CD4-positive, alpha-beta T cell (primary cell): ENCODE measurements around the gene NR1D2. TPM values are rescaled to one million over a fixed set of nuclear protein-coding genes. Genes with fewer than 3 reads are reported as not detected.

ENCODE experiments used
- ATAC-seq: fragments of 200-7000 bp; cut with Tn5 transposase; one replicate; pipeline ENCODE4 v1.10.0; 2022; ENCODE audit warnings: mild to moderate bottlenecking; ENCODE audit not compliant: poor library complexity
- CTCF ChIA-PET: fragments of 350-600 bp; sonication (Branson Sonifier 250); formaldehyde crosslinking; loops from one replicate; lab custom pipeline; 2021; ENCODE audit warnings: antibody characterized with exemption, inconsistent platforms; lab: Charles Lee
- POLR2A ChIA-PET: fragments of 350-600 bp; sonication (Branson Sonifier 250); formaldehyde crosslinking; loops from one replicate; lab custom pipeline; 2021; ENCODE audit warnings: antibody characterized with exemption, inconsistent platforms; lab: Charles Lee
- DNase-seq, 14 experiments: peaks; one replicate each; pipeline ENCODE4 v3.0.0-alpha.2; 2013 to 2020; ENCODE audit warnings: mixed read lengths in 2 of 14
- H3K27ac ChIP-seq, 2 donors: one replicate each; pipeline versions ENCODE4 v1.5.1 to v1.7.0; 2013; ENCODE audit warnings: low read length in 2 of 2, low read depth in 1 of 2, mild to moderate bottlenecking in 1 of 2
- H3K27me3 ChIP-seq, 2 experiments: 1 replicate in 1 of 2; 2 replicates in 1 of 2; pipeline versions ENCODE4 v1.6.1 to v1.7.0; 2013; ENCODE audit warnings: low read length in 2 of 2, control low read depth in 1 of 2, mild to moderate bottlenecking in 1 of 2, moderate library complexity in 1 of 2; ENCODE audit not compliant: insufficient read depth in 2 of 2, control insufficient read depth in 1 of 2
- H3K36me3 ChIP-seq: one replicate; pipeline ENCODE4 v1.6.1; 2013; ENCODE audit warnings: low read length, control low read depth; ENCODE audit not compliant: insufficient read depth
- H3K4me1 ChIP-seq: one replicate; pipeline ENCODE4 v1.6.1; 2013; ENCODE audit warnings: low read length, control low read depth; ENCODE audit not compliant: insufficient read depth
- H3K4me3 ChIP-seq: one replicate; pipeline ENCODE4 v1.5.1; 2013; ENCODE audit warnings: mild to moderate bottlenecking, low read length, moderate library complexity
- H3K9me3 ChIP-seq, 2 experiments: 1 replicate in 1 of 2; 2 replicates in 1 of 2; pipeline versions ENCODE4 v1.6.1 to v1.7.0; 2013; ENCODE audit warnings: low read length in 2 of 2, mild to moderate bottlenecking in 2 of 2, control low read depth in 1 of 2, moderate library complexity in 1 of 2; ENCODE audit not compliant: control insufficient read depth in 1 of 2, insufficient read depth in 1 of 2
- H3K27ac Mint-ChIP-seq: one replicate; pipeline ENCODE4 v1.8.0; 2020; ENCODE audit warnings: mixed read lengths
- H3K27me3 Mint-ChIP-seq: one replicate; pipeline ENCODE4 v1.8.0; 2021; ENCODE audit warnings: mixed read lengths
- H3K36me3 Mint-ChIP-seq: one replicate; pipeline ENCODE4 v1.8.0; 2021; ENCODE audit warnings: low read depth, mixed read lengths
- H3K4me1 Mint-ChIP-seq: one replicate; pipeline ENCODE4 v1.8.0; 2021; ENCODE audit warnings: low read depth, mixed read lengths
- H3K4me3 Mint-ChIP-seq: one replicate; pipeline ENCODE4 v1.8.0; 2020; ENCODE audit warnings: mild to moderate bottlenecking, mixed read lengths
- H3K9me3 Mint-ChIP-seq: one replicate; pipeline ENCODE4 v1.8.0; 2020; ENCODE audit warnings: mixed read lengths
- CTCF ChIP-seq: fragments of 200-600 bp; IDR thresholded peaks from one replicate; pipeline ENCODE4 v1.8.0; 2022; ENCODE audit warnings: antibody characterized with exemption, mild to moderate bottlenecking
- intact Hi-C, 2 experiments: fragments of 100-400 bp; cut with DNase I in 1 of 2; cut with micrococcal nuclease in 1 of 2; formaldehyde crosslinking; loops; one replicate each; pipeline versions ENCODE4 v1.15.1 to v1.9.0; 2023 to 2025; cut with DNase I, micrococcal nuclease
- total RNA-seq, 174 experiments: library from RNA in 2 of 174; stranded (reverse) in 2 of 174; gene quantifications; one replicate each; pipeline ENCODE4 v1.2.3 and lab custom pipeline; 2021 to 2026

Gene NR1D2
- total RNA-seq, 2 experiments from 2014 or later = 111 to 113 TPM

GRCh38 chr3:23952646-23953045 lies 7.6 kb downstream of the NR1D2 start:
- peaks cover 39% of the 10 kb centered on the region for H3K4me1 ChIP-seq
- Mint-ChIP-seq H3K4me3 (no peak overlapping the region), H3K27ac (no peak overlapping the region)

GRCh38 chr3:23953523-23953922 lies 8.4 kb downstream of the NR1D2 start:
- CTCF ChIA-PET = no interaction called here
- H3K27me3 Mint-ChIP-seq = no peaks in the 10 kb centered on the region
- Histone ChIP-seq H3K9me3 (no peaks in the 10 kb centered on the region), H3K36me3 (peaks cover 33% of the 10 kb centered on the region), H3K4me3 (no peak overlapping the region), H3K4me1 (peaks cover 39% of the 10 kb centered on the region), H3K27ac (no peak overlapping the region), H3K27me3 (no peaks in the 10 kb centered on the region)
- intact Hi-C loops = no loop called here
- POLR2A ChIA-PET = interaction anchor here (2.4 kb wide), 1 partner anchor 36 kb away, joined by 13 read pairs; the partner anchor contains the start of genes NKIRAS1 and RPL15
- DNase-seq (no peak), ATAC-seq (no peak)
- no peak for TF ChIP-seq CTCF
- peak overlapping the region; percentile 12 for H3K27ac Mint-ChIP-seq
- no peaks in the 10 kb centered on the region for H3K9me3 Mint-ChIP-seq
- H3K4me3 Mint-ChIP-seq = peak overlapping the region; percentile 1
- peaks cover 85% of the 10 kb centered on the region for H3K4me1 Mint-ChIP-seq
- H3K36me3 Mint-ChIP-seq = peaks cover 58% of the 10 kb centered on the region

More at GRCh38 chr3:23952646-23953045, 7.6 kb downstream of the NR1D2 start:
- no peak for ATAC-seq
- peaks cover 89% of the 10 kb centered on the region for H3K4me1 Mint-ChIP-seq
- Histone ChIP-seq H3K27ac (no peak overlapping the region), H3K27me3 (no peaks in the 10 kb centered on the region), H3K4me3 (no peak overlapping the region), H3K9me3 (no peaks in the 10 kb centered on the region), H3K36me3 (peaks cover 30% of the 10 kb centered on the region)
- no peak for DNase-seq
- intact Hi-C loops = no loop called here
- H3K27me3 Mint-ChIP-seq = no peaks in the 10 kb centered on the region
- TF ChIP-seq CTCF = no peak
- POLR2A ChIA-PET = interaction anchor here (2.4 kb wide), 1 partner anchor 35 kb away, joined by 13 read pairs; the partner anchor contains the start of genes NKIRAS1 and RPL15
- H3K36me3 Mint-ChIP-seq = peaks cover 55% of the 10 kb centered on the region
- no peaks in the 10 kb centered on the region for H3K9me3 Mint-ChIP-seq
- CTCF ChIA-PET = no interaction called here

GRCh38 chr3:23954144-23954543 lies 9.1 kb downstream of the NR1D2 start:
- intact Hi-C loops = no loop called here
- Mint-ChIP-seq H3K9me3 (no peaks in the 10 kb centered on the region), H3K4me1 (peaks cover 80% of the 10 kb centered on the region), H3K36me3 (peaks cover 63% of the 10 kb centered on the region), H3K27ac (peak overlapping the region; percentile 12), H3K4me3 (no peak overlapping the region), H3K27me3 (no peaks in the 10 kb centered on the region)
- no peak overlapping the region for H3K27ac ChIP-seq
- no peaks in the 10 kb centered on the region for H3K9me3 ChIP-seq
- H3K27me3 ChIP-seq = no peaks in the 10 kb centered on the region
- DNase-seq = no peak
- POLR2A ChIA-PET = interaction anchor here (0.6 to 2.4 kb wide), 2 partner anchors 37 to 492 kb away, joined by 3 to 13 read pairs; partner anchors contain the start of genes NKIRAS1 and RPL15
- H3K4me3 ChIP-seq = no peak overlapping the region
- peaks cover 38% of the 10 kb centered on the region for H3K4me1 ChIP-seq
- CTCF ChIA-PET = no interaction called here
- TF ChIP-seq CTCF = no peak
- ATAC-seq = no peak
- H3K36me3 ChIP-seq = peaks cover 33% of the 10 kb centered on the region
